NCI-H1092 treated with DMSO at 0.1 percent for 48 hours (cell line): ENCODE results near the gene GLDN.
"Not testable (repeated sequence)": the region's sequence is repeated elsewhere in the genome, so short reads cannot be mapped to it uniquely, and the experiment has no call there.

ENCODE experiments used
- DNase-seq: peaks from one replicate; lab custom pipeline; 2025; lab: John Stamatoyannopoulos, UW

Gene GLDN

DNA sequence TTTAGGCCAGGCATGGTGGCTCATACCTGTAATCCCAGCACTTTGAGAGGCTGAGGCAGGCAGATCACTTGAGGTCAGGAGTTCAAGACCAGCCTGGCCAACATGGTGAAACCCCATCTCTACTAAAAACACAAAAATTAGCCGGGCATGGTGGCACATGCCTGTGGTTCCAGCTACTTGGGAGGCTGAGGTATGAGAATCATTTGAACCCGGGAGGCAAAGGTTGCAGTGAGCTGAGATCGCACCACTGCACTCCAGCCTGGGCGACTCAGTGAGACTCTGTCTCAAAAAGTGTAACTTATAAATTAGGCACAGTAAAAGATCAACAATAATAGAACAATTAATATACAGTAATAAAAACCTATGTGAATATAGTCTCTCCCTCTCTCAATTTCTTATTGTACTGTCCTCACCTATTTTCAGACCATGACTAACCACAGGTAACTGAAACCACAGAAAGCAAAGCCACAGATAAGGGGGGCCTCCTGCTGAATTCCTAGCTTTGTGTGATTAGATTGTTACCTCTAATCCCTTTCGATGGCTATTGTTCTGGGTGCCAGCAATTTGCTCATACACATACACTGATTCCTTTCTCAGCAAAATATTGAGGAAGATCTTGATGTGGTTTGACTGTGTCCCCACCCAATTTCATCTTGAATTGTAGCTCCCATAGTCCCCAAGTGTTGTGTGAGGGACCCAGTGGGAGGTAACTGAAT lies 104.7 kb downstream of the GLDN start:
- not testable (repeated sequence) for DNase-seq

DNA sequence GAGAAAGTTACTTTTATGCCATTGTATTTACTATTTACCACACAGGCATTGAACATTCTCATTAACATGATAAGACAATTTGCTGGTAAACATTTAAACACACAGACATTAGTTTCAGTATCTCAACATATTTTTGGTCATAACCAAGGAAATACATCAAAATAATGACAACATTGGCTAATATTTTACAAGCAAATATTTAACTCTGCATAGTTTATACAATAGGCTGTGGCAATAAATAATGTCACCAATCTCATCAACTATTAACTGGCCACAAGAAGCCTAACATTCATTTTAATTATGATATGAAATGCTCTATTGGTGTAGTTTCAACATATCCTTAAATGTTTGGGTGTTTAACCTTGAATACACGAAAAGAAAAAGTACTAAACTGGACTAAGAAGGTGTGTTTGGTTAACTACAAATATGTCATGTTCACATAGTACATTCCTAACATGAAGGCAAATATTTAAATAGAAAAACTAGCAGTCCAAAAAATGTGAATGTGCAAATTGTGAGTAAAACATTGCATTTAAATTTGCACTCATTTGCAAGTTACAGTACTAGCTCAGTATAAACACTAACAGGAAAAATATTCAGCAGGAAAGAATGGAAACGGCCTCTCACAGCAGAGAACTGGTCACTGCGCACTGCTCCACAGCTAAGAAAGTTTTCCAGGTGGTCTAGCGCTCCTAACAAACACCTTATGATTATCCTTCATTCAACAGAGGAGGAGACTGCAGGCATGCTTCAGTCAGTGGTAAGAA lies 106.6 kb downstream of the GLDN start:
- DNase-seq: no peak

DNA sequence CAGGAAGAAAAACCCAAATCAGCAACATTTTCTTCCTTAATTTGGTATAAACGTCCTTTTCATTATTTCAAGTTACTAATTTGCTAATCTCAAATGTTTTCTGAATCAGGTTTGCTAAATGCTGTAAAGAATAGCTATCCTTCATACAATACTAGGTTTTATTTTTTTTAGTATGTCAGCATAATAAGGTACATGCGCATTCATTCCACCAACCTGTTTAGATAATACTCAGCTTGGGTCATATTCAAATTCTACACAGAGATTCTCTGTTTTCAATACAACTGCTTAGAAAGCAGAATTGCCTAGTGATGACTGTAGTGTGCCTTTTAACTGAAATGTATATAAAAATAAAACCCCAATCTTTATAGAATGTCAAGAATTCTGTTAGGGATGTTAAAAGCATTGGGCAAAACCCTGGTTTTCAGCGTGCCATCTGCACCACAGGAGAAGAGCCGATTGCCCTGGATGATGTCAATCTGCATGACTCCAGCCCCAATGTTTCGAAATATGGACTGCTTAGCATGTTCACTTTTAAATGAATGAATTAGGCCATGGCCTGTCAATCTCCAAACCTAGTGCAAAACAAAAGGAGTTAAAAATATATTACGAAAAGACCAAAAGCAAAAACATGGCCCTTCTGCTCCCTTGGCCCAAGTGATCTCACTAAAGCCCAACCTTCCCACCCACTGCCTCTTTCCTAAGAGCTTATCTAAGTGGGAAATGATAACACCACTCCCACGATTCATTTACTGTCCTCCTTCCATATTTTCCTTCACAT lies 107.4 kb downstream of the GLDN start:
- DNase-seq: no peak

DNA sequence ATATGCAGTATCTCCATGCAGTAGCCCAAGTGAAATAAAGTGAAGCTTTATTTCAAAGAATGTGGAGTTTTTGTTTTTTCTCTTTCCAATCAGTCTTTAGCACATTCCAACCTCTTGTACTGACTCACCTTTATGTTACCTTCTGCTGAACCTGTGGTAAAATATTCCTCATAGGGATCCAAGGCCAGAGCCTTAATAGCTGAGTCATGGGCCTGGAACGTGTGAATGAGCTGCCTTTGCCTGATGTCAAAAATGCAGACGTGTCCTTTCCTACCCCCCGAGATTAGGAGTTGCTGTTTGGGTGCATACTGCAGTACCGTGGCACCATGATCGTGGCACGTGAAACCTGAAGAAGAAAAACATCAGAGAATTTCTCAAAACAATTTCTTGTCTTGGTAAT lies 108.5 kb downstream of the GLDN start:
- DNase-seq: no peak
